B cell (primary cell): Measurements from ENCODE around the gene ARHGAP26. TPM values are rescaled to one million over a fixed set of nuclear protein-coding genes. Genes with fewer than 3 reads are reported as not detected.

Experiments used
- ATAC-seq: fragments of 200-7000 bp; cut with Tn5 transposase; one replicate; pipeline ENCODE4 v1.10.0; 2021; ENCODE audit warnings: low read depth, mild to moderate bottlenecking, moderate number of reproducible peaks, moderate library complexity
- CTCF ChIA-PET: fragments of 350-600 bp; sonication (Branson Sonifier 250); formaldehyde crosslinking; loops from one replicate; lab custom pipeline; 2021; ENCODE audit warnings: antibody characterized with exemption, inconsistent platforms; lab: Charles Lee
- POLR2A ChIA-PET: fragments of 350-600 bp; sonication (Branson Sonifier 250); formaldehyde crosslinking; loops from one replicate; lab custom pipeline; 2021; ENCODE audit warnings: antibody characterized with exemption; lab: Charles Lee
- DNase-seq: peaks from one replicate; pipeline ENCODE4 v3.0.0; 2013
- H2AFZ ChIP-seq: 2 replicates; pipeline ENCODE4 v1.6.1; 2012; ENCODE audit warnings: mild to moderate bottlenecking, low read depth, low read length; ENCODE audit not compliant: insufficient read depth, poor library complexity, severe bottlenecking
- H3K27ac ChIP-seq, 2 donors: 1 replicate in 1 of 2; 2 replicates in 1 of 2; pipeline ENCODE4 v1.5.1; 2012 to 2013; ENCODE audit warnings: low read length in 2 of 2, mild to moderate bottlenecking in 2 of 2, moderate library complexity in 1 of 2
- H3K27me3 ChIP-seq, 4 experiments: fragments of 200-600 bp in 1 of 4; sonication (generic) in 1 of 4; replicated peaks in 1 of 4; 1 replicate in 2 of 4; 2 replicates in 2 of 4; pipeline versions ENCODE4 v1.6.1 to v1.7.0; 2013 to 2016; ENCODE audit warnings: low read length in 3 of 4, mild to moderate bottlenecking in 2 of 4, mixed read lengths in 1 of 4, moderate library complexity in 1 of 4; ENCODE audit not compliant: insufficient read depth in 4 of 4, control insufficient read depth in 3 of 4; ENCODE audit errors: control extremely low read depth in 1 of 4
- H3K36me3 ChIP-seq, 2 experiments: replicated peaks in 1 of 2; 1 replicate in 1 of 2; 2 replicates in 1 of 2; pipeline versions ENCODE4 v1.6.1 to v1.7.1; 2013; ENCODE audit warnings: low read length in 1 of 2; ENCODE audit not compliant: insufficient read depth in 2 of 2, control insufficient read depth in 1 of 2; ENCODE audit errors: control extremely low read depth in 1 of 2, extremely low read depth in 1 of 2
- H3K4me1 ChIP-seq, 2 donors: fragments of 200-600 bp in 1 of 2; sonication (generic) in 1 of 2; 1 replicate in 1 of 2; 2 replicates in 1 of 2; pipeline versions ENCODE4 v1.5.1 to v1.6.1; 2013 to 2017; ENCODE audit warnings: low read length in 2 of 2; ENCODE audit not compliant: control insufficient read depth in 2 of 2, insufficient read depth in 2 of 2
- H3K4me2 ChIP-seq: replicated peaks from 2 replicates; pipeline ENCODE3; 2012; ENCODE audit warnings: mild to moderate bottlenecking, low read depth, low read length; ENCODE audit not compliant: poor library complexity, severe bottlenecking
- H3K4me3 ChIP-seq, 5 experiments: fragments of 200-600 bp in 1 of 5; sonication (generic) in 1 of 5; 1 replicate in 3 of 5; 2 replicates in 2 of 5; pipeline versions ENCODE4 v1.5.1 to v1.7.0; 2011 to 2016; ENCODE audit warnings: low read length in 4 of 5, mild to moderate bottlenecking in 4 of 5, low read depth in 2 of 5, control low read depth in 1 of 5, moderate library complexity in 1 of 5; ENCODE audit not compliant: insufficient read depth in 1 of 5; ENCODE audit errors: control extremely low read depth in 1 of 5, extremely low read depth in 1 of 5
- H3K79me2 ChIP-seq: fragments of 200-600 bp; sonication (generic); one replicate; pipeline ENCODE4 v1.6.0; 2016; ENCODE audit warnings: low read length; ENCODE audit not compliant: control insufficient read depth, insufficient read depth
- H3K9ac ChIP-seq: fragments of 200-600 bp; sonication (generic); 2 replicates; pipeline ENCODE4 v1.6.1; 2017; ENCODE audit warnings: mild to moderate bottlenecking, low read length, moderate library complexity
- H3K9me3 ChIP-seq, 3 donors: one replicate each; pipeline versions ENCODE4 v1.6.1 to v1.7.1; 2013; ENCODE audit warnings: low read length in 2 of 3; ENCODE audit not compliant: control insufficient read depth in 2 of 3, insufficient read depth in 1 of 3; ENCODE audit errors: control extremely low read depth in 1 of 3
- H4K20me1 ChIP-seq: 2 replicates; pipeline ENCODE4 v1.6.0; 2012; ENCODE audit warnings: mild to moderate bottlenecking, low read length; ENCODE audit not compliant: insufficient read depth, control insufficient read depth, poor library complexity, severe bottlenecking
- H3K27ac Mint-ChIP-seq: one replicate; pipeline ENCODE4 v1.8.0; 2021; ENCODE audit warnings: mixed read lengths
- H3K27me3 Mint-ChIP-seq: one replicate; pipeline ENCODE4 v1.8.0; 2021; ENCODE audit warnings: mixed read lengths
- H3K4me1 Mint-ChIP-seq: one replicate; pipeline ENCODE4 v1.8.0; 2021; ENCODE audit warnings: mixed read lengths
- H3K4me3 Mint-ChIP-seq: one replicate; pipeline ENCODE4 v1.8.0; 2021; ENCODE audit warnings: mixed read lengths
- H3K9me3 Mint-ChIP-seq: one replicate; pipeline ENCODE4 v1.8.0; 2022; ENCODE audit warnings: mixed read lengths; ENCODE audit not compliant: insufficient read depth
- EZH2 ChIP-seq: IDR thresholded peaks from 2 replicates; pipeline ENCODE4 v1.6.1; 2012; ENCODE audit warnings: borderline replicate concordance, low read depth, mild to moderate bottlenecking, moderate library complexity, low read length; ENCODE audit not compliant: insufficient read depth, poor library complexity, severe bottlenecking
- whole genome bisulfite sequencing: methylation state at CpG from one replicate; pipeline ENCODE4 v1.1.5; 2013; ENCODE audit warnings: missing lambda C conversion rate; ENCODE audit not compliant: insufficient coverage; 5-methylcytosine and 5-hydroxymethylcytosine counted together
- intact Hi-C: fragments of 100-400 bp; cut with micrococcal nuclease; formaldehyde crosslinking; loops from one replicate; pipeline ENCODE4 v1.10.0; 2022
- polyA plus RNA-seq: library from polyadenylated mRNA; depleted of rRNA; stranded (reverse); fragments of >200 nt; gene quantifications from 2 replicates; pipeline ENCODE4 v1.2.3, GENCODE V29; 2012
- total RNA-seq, 2 donors: library from RNA; stranded (reverse); fragments of 120-200 nt in 1 of 2; gene quantifications; 1 replicate in 1 of 2; 2 replicates in 1 of 2; pipeline versions ENCODE4 v1.2.3 to v1.2.4, GENCODE V29; 2013 to 2022
- TF ChIP-seq, protein P1 (sequence below): fragments of 200-600 bp; IDR thresholded peaks from one replicate; pipeline ENCODE4 v1.8.0; 2022; ENCODE audit warnings: antibody characterized with exemption, mild to moderate bottlenecking

Gene ARHGAP26
- total and polyA plus RNA-seq, 2 donors (not counting 1 experiment from before 2014, with no cell fraction given): 1.8 to 22.5 TPM

DNA sequence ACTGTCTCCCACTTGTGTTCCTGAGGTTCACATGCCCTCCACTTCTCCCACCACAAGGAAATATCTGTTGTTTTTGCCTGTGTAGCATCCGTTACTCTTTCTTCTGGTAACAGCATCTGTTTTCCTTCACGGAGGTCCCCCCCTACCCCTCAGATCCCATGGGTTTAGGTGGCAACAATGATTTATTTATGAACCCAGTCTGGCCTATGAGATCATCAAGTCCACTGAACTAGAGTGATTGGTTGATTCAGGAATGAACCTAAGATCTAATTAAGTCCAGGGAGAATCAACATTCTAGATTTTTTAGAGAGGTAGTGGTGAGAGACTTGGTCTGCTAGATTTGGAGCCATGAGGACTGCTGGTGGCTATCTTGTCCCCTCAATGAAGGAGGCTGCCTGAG lies 466.5 kb downstream of the ARHGAP26 start:
- no peak overlapping the region for H3K9ac ChIP-seq
- no peak overlapping the region for H3K4me3 ChIP-seq
- H3K27me3 Mint-ChIP-seq: no peaks in the 10 kb centered on the region
- no peak overlapping the region for H3K27ac Mint-ChIP-seq
- H3K9me3 Mint-ChIP-seq: no peaks in the 10 kb centered on the region
- ATAC-seq (no peak), DNase-seq (no peak)
- no peaks in the 10 kb centered on the region for H3K4me1 Mint-ChIP-seq
- WGBS: no CpG with 5 or more reads among the region's 2 CpGs
- no peaks in the 10 kb centered on the region for H3K9me3 ChIP-seq
- H3K79me2 ChIP-seq: no peaks in the 10 kb centered on the region
- no peaks in the 10 kb centered on the region for H3K27me3 ChIP-seq
- H3K27ac ChIP-seq: no peak overlapping the region
- TF ChIP-seq EZH2: no peak
- TF ChIP-seq, protein P1, sequence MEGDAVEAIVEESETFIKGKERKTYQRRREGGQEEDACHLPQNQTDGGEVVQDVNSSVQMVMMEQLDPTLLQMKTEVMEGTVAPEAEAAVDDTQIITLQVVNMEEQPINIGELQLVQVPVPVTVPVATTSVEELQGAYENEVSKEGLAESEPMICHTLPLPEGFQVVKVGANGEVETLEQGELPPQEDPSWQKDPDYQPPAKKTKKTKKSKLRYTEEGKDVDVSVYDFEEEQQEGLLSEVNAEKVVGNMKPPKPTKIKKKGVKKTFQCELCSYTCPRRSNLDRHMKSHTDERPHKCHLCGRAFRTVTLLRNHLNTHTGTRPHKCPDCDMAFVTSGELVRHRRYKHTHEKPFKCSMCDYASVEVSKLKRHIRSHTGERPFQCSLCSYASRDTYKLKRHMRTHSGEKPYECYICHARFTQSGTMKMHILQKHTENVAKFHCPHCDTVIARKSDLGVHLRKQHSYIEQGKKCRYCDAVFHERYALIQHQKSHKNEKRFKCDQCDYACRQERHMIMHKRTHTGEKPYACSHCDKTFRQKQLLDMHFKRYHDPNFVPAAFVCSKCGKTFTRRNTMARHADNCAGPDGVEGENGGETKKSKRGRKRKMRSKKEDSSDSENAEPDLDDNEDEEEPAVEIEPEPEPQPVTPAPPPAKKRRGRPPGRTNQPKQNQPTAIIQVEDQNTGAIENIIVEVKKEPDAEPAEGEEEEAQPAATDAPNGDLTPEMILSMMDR: no peak
- H4K20me1 ChIP-seq: no peaks in the 10 kb centered on the region
- no peak overlapping the region for H3K4me3 Mint-ChIP-seq
- ChIA-PET CTCF (no interaction called here), POLR2A (no interaction called here)
- no peak overlapping the region for H3K4me2 ChIP-seq
- H3K36me3 ChIP-seq: no peaks in the 10 kb centered on the region
- H2AFZ ChIP-seq: no peak overlapping the region
- intact Hi-C loops: no loop called here
- no peaks in the 10 kb centered on the region for H3K4me1 ChIP-seq

DNA sequence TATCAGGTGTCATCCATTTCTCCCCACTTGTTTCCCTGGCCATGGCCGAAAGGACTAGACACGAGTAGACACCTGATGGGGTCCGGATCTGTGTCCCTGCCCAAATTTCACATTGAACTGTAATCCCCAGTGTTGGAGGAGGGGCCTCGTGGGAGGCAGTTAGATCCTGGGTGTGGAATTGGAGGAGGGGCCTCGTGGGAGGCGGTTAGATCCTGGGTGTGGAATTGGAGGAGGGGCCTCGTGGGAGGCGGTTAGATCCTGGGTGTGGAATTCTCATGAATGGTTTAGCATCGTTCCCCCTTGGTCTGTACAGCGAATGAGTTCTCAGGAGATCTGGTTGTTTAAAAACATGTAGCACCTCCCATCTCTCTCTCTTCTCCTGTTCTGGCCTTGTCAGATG lies 467.5 kb downstream of the ARHGAP26 start:
- Histone ChIP-seq H3K4me1 (no peaks in the 10 kb centered on the region), H3K9ac (no peak overlapping the region), H3K36me3 (no peaks in the 10 kb centered on the region), H3K27me3 (no peaks in the 10 kb centered on the region), H3K79me2 (no peaks in the 10 kb centered on the region), H3K4me3 (no peak overlapping the region), H2AFZ (no peak overlapping the region), H3K4me2 (no peak overlapping the region), H4K20me1 (no peaks in the 10 kb centered on the region), H3K27ac (no peak overlapping the region), H3K9me3 (no peaks in the 10 kb centered on the region)
- ATAC-seq (no peak), DNase-seq (no peak)
- CTCF ChIA-PET: no interaction called here
- intact Hi-C loops: no loop called here
- no peak overlapping the region for H3K4me3 Mint-ChIP-seq
- no peak overlapping the region for H3K27ac Mint-ChIP-seq
- H3K9me3 Mint-ChIP-seq: no peaks in the 10 kb centered on the region
- no peak for TF ChIP-seq EZH2
- TF ChIP-seq, protein P1: no peak
- WGBS: 90% methylated on average over 4 of the region's 10 CpGs
- H3K27me3 Mint-ChIP-seq: no peaks in the 10 kb centered on the region
- POLR2A ChIA-PET: no interaction called here
- H3K4me1 Mint-ChIP-seq: no peaks in the 10 kb centered on the region
